K562 (cell line): Measurements from ENCODE around the gene HOXD1. TPM values are rescaled to one million over a fixed set of nuclear protein-coding genes. Genes with fewer than 3 reads are reported as not detected.

Experiments used
- ARNT ChIP-seq, 2 experiments: fragments of 450-650 bp; IDR thresholded peaks; 2 replicates each; pipeline ENCODE4 v1.6.1; 2016; ENCODE audit warnings: mild to moderate bottlenecking in 1 of 2
- BCL6 ChIP-seq: fragments of 250-450 bp; sonication (Bioruptor Pico); IDR thresholded peaks from 2 replicates; pipeline ENCODE4 v1.4.0; 2020
- CBX1 ChIP-seq: sonication (generic); IDR thresholded peaks from 2 replicates; pipeline ENCODE4 v1.6.1; 2016; ENCODE audit warnings: antibody characterized with exemption, low read depth, mild to moderate bottlenecking
- CREBBP ChIP-seq: IDR thresholded peaks from one replicate; pipeline ENCODE4 v1.6.1; 2012; ENCODE audit warnings: low read depth, mild to moderate bottlenecking, control low read depth, inconsistent platforms, low read length
- DNMT1 ChIP-seq: fragments of 450-650 bp; IDR thresholded peaks from 2 replicates; pipeline ENCODE4 v1.6.1; 2016; ENCODE audit warnings: antibody characterized with exemption, mild to moderate bottlenecking
- FUS ChIP-seq: fragments of 200-400 bp; formaldehyde crosslinking; optimal IDR thresholded peaks from 2 replicates; pipeline ENCODE3; 2017; ENCODE audit warnings: low read depth, low read length
- GATAD2A ChIP-seq: fragments of 450-650 bp; IDR thresholded peaks from 2 replicates; pipeline ENCODE4 v1.6.1; 2017
- HNRNPK ChIP-seq: fragments of 200-400 bp; formaldehyde crosslinking; IDR thresholded peaks from one replicate; pipeline ENCODE4 v1.6.1; 2018; ENCODE audit warnings: mild to moderate bottlenecking, low read depth, low read length; ENCODE audit not compliant: poor library complexity, severe bottlenecking
- LARP7 ChIP-seq: fragments of 450-650 bp; IDR thresholded peaks from 2 replicates; pipeline ENCODE4 v1.6.1; 2016
- MTA1 ChIP-seq: fragments of 450-650 bp; IDR thresholded peaks from 2 replicates; pipeline ENCODE4 v1.6.1; 2017; ENCODE audit warnings: borderline replicate concordance
- NCOA6 ChIP-seq: fragments of 450-650 bp; IDR thresholded peaks from 2 replicates; pipeline ENCODE4 v1.6.1; 2017; ENCODE audit warnings: mild to moderate bottlenecking
- NFYB ChIP-seq: IDR thresholded peaks from 2 replicates; pipeline ENCODE4 v1.6.1; 2011; ENCODE audit warnings: mild to moderate bottlenecking, moderate library complexity; ENCODE audit not compliant: insufficient read length; ENCODE audit errors: extremely low read depth
- NRF1 ChIP-seq, 2 experiments: fragments of 450-650 bp; IDR thresholded peaks in 1 of 2; conservative IDR thresholded peaks in 1 of 2; 2 replicates each; pipeline ENCODE4 v1.6.1; 2014; ENCODE audit warnings: mild to moderate bottlenecking in 2 of 2
- POLR2A ChIP-seq: fragments of 450-650 bp; conservative IDR thresholded peaks from 2 replicates; pipeline ENCODE4 v1.6.1; 2016
- POU5F1 ChIP-seq: fragments of 150-350 bp; IDR thresholded peaks from 2 replicates; pipeline ENCODE4 v1.6.1; 2014; ENCODE audit warnings: borderline replicate concordance, low read length, low read depth, mild to moderate bottlenecking; ENCODE audit not compliant: partially characterized antibody
- RAD21 ChIP-seq, 2 experiments: fragments of 250-450 bp in 1 of 2; fragments of 450-650 bp in 1 of 2; sonication (Bioruptor Pico) in 1 of 2; formaldehyde crosslinking in 1 of 2; IDR thresholded peaks in 1 of 2; conservative IDR thresholded peaks in 1 of 2; 2 replicates each; pipeline versions ENCODE4 v1.4.0 to v1.8.0; 2020 to 2022; ENCODE audit warnings: mild to moderate bottlenecking in 2 of 2, moderate library complexity in 1 of 2
- RUNX1 ChIP-seq: sonication (generic); IDR thresholded peaks from 2 replicates; pipeline ENCODE4 v1.6.1; 2016; ENCODE audit warnings: antibody characterized with exemption, low read depth
- SAFB2 ChIP-seq: fragments of 200-400 bp; formaldehyde crosslinking; IDR thresholded peaks from 2 replicates; pipeline ENCODE4 v1.6.1; 2018; ENCODE audit warnings: borderline replicate concordance, low read length, low read depth, moderate library complexity; ENCODE audit not compliant: severe bottlenecking
- SAP30 ChIP-seq: fragments of 200-600 bp; sonication (generic); IDR thresholded peaks from 2 replicates; pipeline ENCODE4 v1.6.1; 2012; ENCODE audit warnings: borderline replicate concordance, low read depth, mild to moderate bottlenecking, moderate library complexity, low read length, control low read depth, inconsistent platforms; ENCODE audit not compliant: insufficient read depth, poor library complexity, severe bottlenecking
- SIN3B ChIP-seq: fragments of 450-650 bp; IDR thresholded peaks from 2 replicates; pipeline ENCODE4 v1.6.1; 2017; ENCODE audit warnings: low read depth, mild to moderate bottlenecking, moderate library complexity
- XRCC5 ChIP-seq: fragments of 200-400 bp; formaldehyde crosslinking; IDR thresholded peaks from 2 replicates; pipeline ENCODE4 v1.6.1; 2017; ENCODE audit warnings: low read depth, mild to moderate bottlenecking, low read length
- ZNF121 ChIP-seq: sonication (generic); formaldehyde crosslinking; conservative IDR thresholded peaks from 2 replicates; pipeline ENCODE4 v1.8.0; 2022; ENCODE audit warnings: missing genetic modification reagents
- ZNF217 ChIP-seq: sonication (generic); formaldehyde crosslinking; IDR thresholded peaks from 2 replicates; pipeline ENCODE4 v1.8.0; 2022; ENCODE audit warnings: mild to moderate bottlenecking, missing genetic modification reagents
- ZNF445 ChIP-seq: fragments of 250-450 bp; sonication (Bioruptor Pico); IDR thresholded peaks from 2 replicates; pipeline ENCODE4 v1.4.0; 2020; ENCODE audit warnings: low read depth, mild to moderate bottlenecking, moderate library complexity
- ZNF77 ChIP-seq: fragments of 250-450 bp; sonication (Bioruptor Pico); IDR thresholded peaks from 2 replicates; pipeline ENCODE4 v1.5.0; 2020
- polyA plus RNA-seq, 8 experiments: library from polyadenylated mRNA; depleted of rRNA in 4 of 8; stranded (reverse) in 5 of 8; unstranded in 3 of 8; fragments of >200 nt; fragmentation: Nextera tagmentation in 2 of 8; fragmentation: Illumina TruSeq in 1 of 8; extraction: Ambion mirVana in 2 of 8; extraction: Trizol in 1 of 8; gene quantifications; 2 replicates each; pipeline versions ENCODE4 v1.2.1 to v1.2.3, GENCODE V29; 2011 to 2014; ENCODE audit warnings: inconsistent platforms in 1 of 8, missing spikeins in 1 of 8
- total RNA-seq, 7 experiments: library from RNA; depleted of rRNA in 6 of 7; stranded (reverse); fragments of >200 nt in 6 of 7; fragmentation: Illumina TruSeq in 2 of 7; extraction: Trizol in 2 of 7; gene quantifications; 2 replicates each; pipeline versions ENCODE4 v1.2.1 to v1.2.3, GENCODE V29; 2011 to 2021; ENCODE audit warnings: low replicate concordance in 1 of 7
- TF ChIP-seq, protein P1 (sequence below), 2 experiments: fragments of 450-650 bp; IDR thresholded peaks; 2 replicates each; pipeline ENCODE4 v1.6.1; 2016
- TF ChIP-seq, protein P2 (sequence below): sonication (generic); formaldehyde crosslinking; IDR thresholded peaks from 2 replicates; pipeline ENCODE4 v1.8.0; 2022; ENCODE audit warnings: mild to moderate bottlenecking, missing genetic modification reagents

Gene HOXD1
- total and polyA plus RNA-seq, 9 of the 15 experiments (the other 6 are each of a cell fraction or from before 2014, with no cell fraction given) = not detected

DNA sequence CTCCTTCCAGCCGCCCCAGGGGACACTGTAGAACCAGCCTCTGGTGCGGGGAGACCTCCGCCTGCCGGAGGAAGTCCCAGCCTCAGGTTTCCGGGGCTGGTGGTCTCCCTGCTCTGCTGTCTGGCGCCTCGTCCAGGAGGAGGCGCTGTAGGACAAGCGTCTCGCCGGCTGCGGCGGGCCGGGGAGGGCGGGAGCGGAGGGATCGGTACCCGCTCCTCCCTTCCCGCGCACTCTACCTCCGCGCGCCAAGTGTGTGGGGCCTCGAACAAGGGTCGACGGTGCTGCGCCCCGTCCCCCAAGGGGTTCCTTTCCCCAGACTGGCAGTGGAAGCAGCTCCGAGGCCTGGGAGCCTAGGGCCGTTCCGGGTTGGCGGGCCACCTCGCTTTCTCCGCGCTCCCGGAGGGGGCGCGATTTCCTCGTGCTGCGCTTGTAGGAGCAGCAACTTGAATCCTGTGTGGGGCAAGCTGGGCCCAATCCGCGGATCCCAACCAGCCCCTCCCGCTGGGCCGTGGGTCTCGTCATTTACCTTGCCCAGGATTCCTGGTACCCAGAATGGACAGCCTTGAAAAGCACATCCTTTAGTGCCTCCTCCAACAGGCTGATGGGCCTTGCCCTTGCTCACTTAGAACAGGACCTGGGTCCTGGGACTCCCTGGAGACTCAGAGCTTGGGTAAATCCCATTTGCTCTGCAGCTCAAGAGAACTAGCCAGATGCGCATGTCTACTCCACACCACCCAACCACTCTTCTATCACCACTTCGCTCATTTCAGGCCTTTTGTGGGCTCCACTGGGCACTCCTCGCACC, 47.8 kb upstream of the HOXD1 start (continued):
- TF ChIP-seq SAP30 (no peak), MTA1 (no peak), SAFB2 (no peak), SIN3B (no peak), CREBBP (no peak), ZNF77 (CRISPR knock-in tag) (no peak), ZNF121 (no peak), DNMT1 (no peak), FUS (no peak), HNRNPK (no peak), POU5F1 (no peak), NFYB (no peak), GATAD2A (no peak), NCOA6 (no peak), CBX1 (0 out of 2 replicates have a peak, but pooled peaks have one; percentile 61), ZNF445 (CRISPR knock-in tag) (no peak), LARP7 (no peak), ZNF217 (CRISPR knock-in tag) (no peak), NRF1 (conservative IDR thresholded peaks at IDR 0.05 in 1 of 2, IDR thresholded peaks at IDR 0.05 in 1 of 2) (peak; percentile 24 to 25; a peak in 1 of 4 replicates), ARNT (IDR thresholded peaks at IDR 0.05) (no peak), RAD21 (CRISPR knock-in tag; conservative IDR thresholded peaks at IDR 0.05 in 1 of 2, IDR thresholded peaks at IDR 0.05 in 1 of 2) (peak; percentile 98 to 99), BCL6 (CRISPR knock-in tag) (no peak), POLR2A (no peak), XRCC5 (no peak), RUNX1 (0 out of 2 replicates have a peak, but pooled peaks have one; percentile 34)
- TF ChIP-seq, protein P1, sequence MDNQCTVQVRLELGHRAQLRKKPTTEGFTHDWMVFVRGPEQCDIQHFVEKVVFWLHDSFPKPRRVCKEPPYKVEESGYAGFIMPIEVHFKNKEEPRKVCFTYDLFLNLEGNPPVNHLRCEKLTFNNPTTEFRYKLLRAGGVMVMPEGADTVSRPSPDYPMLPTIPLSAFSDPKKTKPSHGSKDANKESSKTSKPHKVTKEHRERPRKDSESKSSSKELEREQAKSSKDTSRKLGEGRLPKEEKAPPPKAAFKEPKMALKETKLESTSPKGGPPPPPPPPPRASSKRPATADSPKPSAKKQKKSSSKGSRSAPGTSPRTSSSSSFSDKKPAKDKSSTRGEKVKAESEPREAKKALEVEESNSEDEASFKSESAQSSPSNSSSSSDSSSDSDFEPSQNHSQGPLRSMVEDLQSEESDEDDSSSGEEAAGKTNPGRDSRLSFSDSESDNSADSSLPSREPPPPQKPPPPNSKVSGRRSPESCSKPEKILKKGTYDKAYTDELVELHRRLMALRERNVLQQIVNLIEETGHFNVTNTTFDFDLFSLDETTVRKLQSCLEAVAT (IDR thresholded peaks at IDR 0.05) = no peak
- TF ChIP-seq, protein P2, sequence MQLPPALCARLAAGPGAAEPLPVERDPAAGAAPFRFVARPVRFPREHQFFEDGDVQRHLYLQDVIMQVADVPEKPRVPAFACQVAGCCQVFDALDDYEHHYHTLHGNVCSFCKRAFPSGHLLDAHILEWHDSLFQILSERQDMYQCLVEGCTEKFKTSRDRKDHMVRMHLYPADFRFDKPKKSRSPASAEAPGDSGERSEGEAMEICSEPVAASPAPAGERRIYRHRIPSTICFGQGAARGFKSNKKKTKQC (CRISPR knock-in tag) = peak; percentile 92
